HG03521 (cell line): ENCODE data around the gene SREBF1.

Experiments
- ATAC-seq: cut with Tn5 transposase; IDR thresholded peaks from one replicate; pipeline ENCODE4 v1.9.1; 2021; ENCODE audit warnings: mild to moderate bottlenecking, moderate library complexity; ENCODE audit not compliant: unreplicated experiment

SREBF1 gene

GRCh38 chr17:17859909-17860765 lies 23.4 kb upstream of the SREBF1 start:
- no peak for ATAC-seq

GRCh38 chr17:17857496-17857895 lies 20.7 kb upstream of the SREBF1 start:
- ATAC-seq: no peak

GRCh38 chr17:17856386-17856785 lies 19.6 kb upstream of the SREBF1 start:
- no peak for ATAC-seq

GRCh38 chr17:17855976-17856375 lies 19.2 kb upstream of the SREBF1 start:
- no peak for ATAC-seq

GRCh38 chr17:17853811-17854447 lies 17.1 kb upstream of the SREBF1 start:
- ATAC-seq: no peak

GRCh38 chr17:17852930-17853329 lies 16.1 kb upstream of the SREBF1 start:
- no peak for ATAC-seq

GRCh38 chr17:17851103-17852002 lies 14.6 kb upstream of the SREBF1 start:
- no peak for ATAC-seq

GRCh38 chr17:17849845-17850373 lies 13.1 kb upstream of the SREBF1 start:
- no peak for ATAC-seq

GRCh38 chr17:17849147-17849820 lies 12.5 kb upstream of the SREBF1 start:
- ATAC-seq: no peak

GRCh38 chr17:17848311-17849082 lies 11.7 kb upstream of the SREBF1 start:
- ATAC-seq: no peak

GRCh38 chr17:17847726-17848125 lies 10.9 kb upstream of the SREBF1 start:
- no peak for ATAC-seq

- no peak for ATAC-seq
These were observed 10.4 kb upstream of the SREBF1 start for GRCh38 chr17:17847118-17847689.

GRCh38 chr17:17846645-17847044 lies 9.9 kb upstream of the SREBF1 start:
- no peak for ATAC-seq

- no peak for ATAC-seq
These were observed 9.2 kb upstream of the SREBF1 start for GRCh38 chr17:17846003-17846402.

- no peak for ATAC-seq
These were observed 8.4 kb upstream of the SREBF1 start for GRCh38 chr17:17845046-17845775.

- no peak for ATAC-seq
These were observed 7.7 kb upstream of the SREBF1 start for GRCh38 chr17:17844500-17844899.

GRCh38 chr17:17844079-17844478 lies 7.3 kb upstream of the SREBF1 start:
- ATAC-seq: no peak

GRCh38 chr17:17843096-17843495 lies 6.3 kb upstream of the SREBF1 start:
- ATAC-seq: no peak
